Hematopoietic multipotent progenitor cell (in vitro differentiated cells): Measurements from ENCODE around the gene SUCLA2. TPM values are rescaled to one million over a fixed set of nuclear protein-coding genes. Genes with fewer than 3 reads are reported as not detected.
"Not testable (repeated sequence)": the region's sequence is repeated elsewhere in the genome, so short reads cannot be mapped to it uniquely, and the experiment has no call there.

ENCODE experiments used
- DNase-seq, 3 donors: peaks; one replicate each; pipeline ENCODE4 v3.0.0-alpha.2; 2011 to 2015; ENCODE audit warnings: low read depth in 2 of 3, low spot score in 2 of 3
- total RNA-seq: library from RNA; depleted of rRNA; stranded (reverse); fragments of >200 nt; gene quantifications from one replicate; pipeline ENCODE4 v1.2.3, GENCODE V29; 2012

SUCLA2 gene
- total RNA-seq, 1 donor: 19.7 TPM

GRCh38 chr13:47997384-47997783, 3.7 kb downstream of the SUCLA2 start:
- no peak for DNase-seq

- DNase-seq: no peak
Measured at GRCh38 chr13:47991859-47992258, 9.2 kb downstream of the SUCLA2 start.

- no peak for DNase-seq
Measured at GRCh38 chr13:47990920-47991466, 10.1 kb downstream of the SUCLA2 start.

GRCh38 chr13:47990427-47990826, 10.6 kb downstream of the SUCLA2 start:
- DNase-seq: no peak

- no peak for DNase-seq
Measured at GRCh38 chr13:47983070-47983469, 18.0 kb downstream of the SUCLA2 start.

GRCh38 chr13:47976325-47976724, 24.7 kb downstream of the SUCLA2 start:
- DNase-seq: no peak

- no peak for DNase-seq
Measured at GRCh38 chr13:47964863-47965262, 36.2 kb downstream of the SUCLA2 start.

- no peak for DNase-seq
Measured at GRCh38 chr13:47962237-47962636, 38.8 kb downstream of the SUCLA2 start.

- DNase-seq: no peak
Measured at GRCh38 chr13:47959468-47960247, 41.4 kb downstream of the SUCLA2 start.

- no peak for DNase-seq
Measured at GRCh38 chr13:47957073-47957472, 44.0 kb downstream of the SUCLA2 start.

- no peak for DNase-seq
Measured at GRCh38 chr13:47955836-47956235, 45.2 kb downstream of the SUCLA2 start.

- DNase-seq: no peak
Measured at GRCh38 chr13:47949799-47950198, 51.3 kb downstream of the SUCLA2 start.

GRCh38 chr13:47945738-47946137, 55.3 kb downstream of the SUCLA2 start:
- no peak for DNase-seq

- not testable (repeated sequence) for DNase-seq
Measured at GRCh38 chr13:47945146-47945545, 55.9 kb downstream of the SUCLA2 start.

GRCh38 chr13:47934371-47934770, 66.7 kb downstream of the SUCLA2 start:
- no peak for DNase-seq

- DNase-seq: peak in 2 of 3 donors; percentile 54 to 78
Measured at GRCh38 chr13:47932950-47933923, 67.8 kb downstream of the SUCLA2 start.

GRCh38 chr13:47930649-47931165, 70.4 kb downstream of the SUCLA2 start:
- DNase-seq: no peak

- DNase-seq: no peak
Measured at GRCh38 chr13:47929156-47929555, 71.9 kb downstream of the SUCLA2 start.

GRCh38 chr13:47917022-47917574, 84.0 kb downstream of the SUCLA2 start:
- DNase-seq: no peak

- no peak for DNase-seq
Measured at GRCh38 chr13:47908197-47908902, 92.7 kb downstream of the SUCLA2 start.
